ENCODE results near the gene REEP1.

The REEP1 gene

GRCh38 chr2:86227685-86228084, 109.7 kb downstream of the REEP1 start:
- no peak for TF ChIP-seq CTCF (IDR thresholded peaks at IDR 0.05)
- no peak for DNase-seq (ENCODE audit: low spot score)
- no peak overlapping the region for H3K4me3 ChIP-seq
- H3K27ac ChIP-seq: no peak overlapping the region

- H3K4me3 ChIP-seq: no peak overlapping the region
- H3K27ac ChIP-seq: no peak overlapping the region
- no peak for TF ChIP-seq CTCF (IDR thresholded peaks at IDR 0.05)
- no peak for DNase-seq (ENCODE audit: low spot score)
Measured at GRCh38 chr2:86226636-86227520, 110.5 kb downstream of the REEP1 start.

- Histone ChIP-seq H3K27ac (peak overlapping the region; percentile 85 to 86), H3K4me3 (no peak overlapping the region)
- TF ChIP-seq CTCF (IDR thresholded peaks at IDR 0.05): no peak
- DNase-seq (ENCODE audit: low spot score): no peak
Measured at GRCh38 chr2:86226070-86226469, 111.4 kb downstream of the REEP1 start.

GRCh38 chr2:86225581-86225980, 111.8 kb downstream of the REEP1 start:
- peak; percentile 86 for DNase-seq (ENCODE audit: low spot score)
- Histone ChIP-seq H3K27ac (peak overlapping the region; percentile 85 to 86), H3K4me3 (peak overlapping the region; percentile 51)
- no peak for TF ChIP-seq CTCF (IDR thresholded peaks at IDR 0.05)

- DNase-seq (ENCODE audit: low spot score): no peak
- no peak for TF ChIP-seq CTCF (IDR thresholded peaks at IDR 0.05)
- H3K4me3 ChIP-seq: peak overlapping the region; percentile 51
Measured at GRCh38 chr2:86224645-86225355, 112.6 kb downstream of the REEP1 start.

GRCh38 chr2:86223927-86224560, 113.4 kb downstream of the REEP1 start:
- H3K4me3 ChIP-seq: no peak overlapping the region
- TF ChIP-seq CTCF (IDR thresholded peaks at IDR 0.05): no peak
- H3K27ac ChIP-seq: peak overlapping the region; percentile 85 to 86
- DNase-seq (ENCODE audit: low spot score): no peak

More at GRCh38 chr2:86224645-86225355, 112.6 kb downstream of the REEP1 start:
- peak overlapping the region; percentile 85 to 86 for H3K27ac ChIP-seq

Measured in coronary artery (tissue), 2 donors.